ENCODE measurements around the gene INSIG2. TPM values are rescaled to one million over a fixed set of nuclear protein-coding genes. Genes with fewer than 3 reads are reported as not detected.

Gene INSIG2
- total and polyA plus RNA-seq, 9 of the 15 experiments (the other 6 are each of a cell fraction or from before 2014, with no cell fraction given) = 1.5 to 34.2 (median 6.4) TPM

DNA sequence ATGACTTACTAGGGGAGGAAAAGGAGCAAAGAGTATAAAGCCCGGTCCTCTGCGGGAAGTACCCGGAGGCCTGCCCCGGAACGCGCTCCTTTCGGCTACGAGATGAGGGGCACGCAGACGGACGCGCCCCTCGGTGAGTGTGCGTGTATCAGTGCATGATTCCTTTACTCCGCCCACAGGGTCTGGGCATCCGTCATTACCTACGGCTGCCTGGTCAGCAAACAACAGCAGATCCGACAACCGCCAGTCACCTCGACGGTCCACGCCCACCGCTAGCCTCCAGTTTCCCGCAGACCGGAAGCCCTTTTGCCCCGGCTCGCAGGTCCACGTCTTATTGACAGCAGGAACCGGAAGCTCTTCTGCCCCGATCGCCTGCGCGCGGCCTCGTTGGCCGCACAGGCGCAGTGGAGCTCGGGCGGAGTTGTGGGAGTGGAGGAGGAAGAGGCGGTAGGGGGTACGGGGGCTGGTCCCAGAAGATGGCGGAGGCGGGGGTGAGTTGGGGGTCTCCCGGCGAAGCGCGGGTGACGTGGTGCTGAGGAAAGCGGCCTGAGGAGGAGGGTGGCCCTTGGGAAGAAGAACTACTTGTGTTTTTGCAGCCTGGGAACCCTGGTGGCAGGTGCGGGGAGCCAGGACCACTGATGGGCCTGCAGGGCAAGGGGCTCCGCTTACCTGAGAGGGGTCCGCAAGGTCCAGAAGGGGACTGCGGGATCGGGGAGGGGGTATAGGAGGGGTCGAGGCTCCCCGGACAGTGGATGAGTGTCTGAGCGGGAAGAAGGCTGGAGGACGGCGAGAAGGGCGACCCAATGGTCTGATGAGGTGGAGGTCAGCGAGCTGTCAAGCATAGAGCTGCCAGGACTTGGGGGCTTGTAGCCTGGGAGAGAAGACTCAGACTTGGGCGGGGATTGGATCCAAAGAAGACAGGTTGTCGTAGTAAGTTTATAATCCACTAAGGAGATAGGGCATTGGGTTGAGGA, at the start of gene INSIG2 (continued):
- TF ChIP-seq, protein P1, sequence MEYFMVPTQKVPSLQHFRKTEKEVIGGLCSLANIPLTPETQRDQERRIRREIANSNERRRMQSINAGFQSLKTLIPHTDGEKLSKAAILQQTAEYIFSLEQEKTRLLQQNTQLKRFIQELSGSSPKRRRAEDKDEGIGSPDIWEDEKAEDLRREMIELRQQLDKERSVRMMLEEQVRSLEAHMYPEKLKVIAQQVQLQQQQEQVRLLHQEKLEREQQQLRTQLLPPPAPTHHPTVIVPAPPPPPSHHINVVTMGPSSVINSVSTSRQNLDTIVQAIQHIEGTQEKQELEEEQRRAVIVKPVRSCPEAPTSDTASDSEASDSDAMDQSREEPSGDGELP (CRISPR knock-in tag; IDR thresholded peaks at IDR 0.05; ENCODE audit: borderline replicate concordance) = peak; percentile 67; the same call in 1 of the 2 replicates
- TF ChIP-seq ZNF778 (CRISPR knock-in tag; IDR thresholded peaks at IDR 0.05) = no peak
- TF ChIP-seq HCFC1 (IDR thresholded peaks at IDR 0.05; ENCODE audit: low read depth, low read length) = peak; percentile 91
- TF ChIP-seq SIN3A (IDR thresholded peaks at IDR 0.05; ENCODE audit: borderline replicate concordance in 2 of 2, control insufficient read depth in 1 of 2, low read depth in 2 of 2, low read length in 2 of 2) = no peak; a peak in 1 of 4 replicates
- no peak for TF ChIP-seq NEUROD1 (IDR thresholded peaks at IDR 0.05; ENCODE audit: borderline replicate concordance, low read depth, low read length, partially characterized antibody)
- 0 out of 2 replicates have a peak, but pooled peaks have one; percentile 79 for TF ChIP-seq FOXK1 (CRISPR knock-in tag; IDR thresholded peaks at IDR 0.05; ENCODE audit: borderline replicate concordance)
- no peak for TF ChIP-seq SMAD3 (CRISPR knock-in tag; conservative IDR thresholded peaks at IDR 0.05)
- TF ChIP-seq ZZZ3 (IDR thresholded peaks at IDR 0.05) = no peak
- TF ChIP-seq TCF7 (IDR thresholded peaks at IDR 0.05; ENCODE audit: borderline replicate concordance) = no peak
- peak; percentile 72 to 84; a peak in 3 of 4 replicates for TF ChIP-seq FOXK2 (conservative IDR thresholded peaks at IDR 0.05 in 1 of 2, IDR thresholded peaks at IDR 0.05 in 1 of 2; ENCODE audit: low read depth in 2 of 2)
- TF ChIP-seq KLF16 (IDR thresholded peaks at IDR 0.05) = no peak
- no peak for TF ChIP-seq SETDB1 (IDR thresholded peaks at IDR 0.05; ENCODE audit: low read length)
- TF ChIP-seq POLR2A (conservative IDR thresholded peaks at IDR 0.05) = peak; percentile 69
- TF ChIP-seq ZNF316 (IDR thresholded peaks at IDR 0.05) = peak; percentile 92
- no peak for TF ChIP-seq PTRF (tag; IDR thresholded peaks at IDR 0.05)
- no peak for TF ChIP-seq NCOA1 (IDR thresholded peaks at IDR 0.05; ENCODE audit: low read depth)
- TF ChIP-seq SREBF2 (CRISPR knock-in tag; IDR thresholded peaks at IDR 0.05) = no peak
- TF ChIP-seq, protein P2, sequence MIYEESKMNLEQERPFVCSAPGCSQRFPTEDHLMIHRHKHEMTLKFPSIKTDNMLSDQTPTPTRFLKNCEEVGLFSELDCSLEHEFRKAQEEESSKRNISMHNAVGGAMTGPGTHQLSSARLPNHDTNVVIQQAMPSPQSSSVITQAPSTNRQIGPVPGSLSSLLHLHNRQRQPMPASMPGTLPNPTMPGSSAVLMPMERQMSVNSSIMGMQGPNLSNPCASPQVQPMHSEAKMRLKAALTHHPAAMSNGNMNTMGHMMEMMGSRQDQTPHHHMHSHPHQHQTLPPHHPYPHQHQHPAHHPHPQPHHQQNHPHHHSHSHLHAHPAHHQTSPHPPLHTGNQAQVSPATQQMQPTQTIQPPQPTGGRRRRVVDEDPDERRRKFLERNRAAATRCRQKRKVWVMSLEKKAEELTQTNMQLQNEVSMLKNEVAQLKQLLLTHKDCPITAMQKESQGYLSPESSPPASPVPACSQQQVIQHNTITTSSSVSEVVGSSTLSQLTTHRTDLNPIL (CRISPR knock-in tag; IDR thresholded peaks at IDR 0.05) = no peak
- TF ChIP-seq, protein P3, sequence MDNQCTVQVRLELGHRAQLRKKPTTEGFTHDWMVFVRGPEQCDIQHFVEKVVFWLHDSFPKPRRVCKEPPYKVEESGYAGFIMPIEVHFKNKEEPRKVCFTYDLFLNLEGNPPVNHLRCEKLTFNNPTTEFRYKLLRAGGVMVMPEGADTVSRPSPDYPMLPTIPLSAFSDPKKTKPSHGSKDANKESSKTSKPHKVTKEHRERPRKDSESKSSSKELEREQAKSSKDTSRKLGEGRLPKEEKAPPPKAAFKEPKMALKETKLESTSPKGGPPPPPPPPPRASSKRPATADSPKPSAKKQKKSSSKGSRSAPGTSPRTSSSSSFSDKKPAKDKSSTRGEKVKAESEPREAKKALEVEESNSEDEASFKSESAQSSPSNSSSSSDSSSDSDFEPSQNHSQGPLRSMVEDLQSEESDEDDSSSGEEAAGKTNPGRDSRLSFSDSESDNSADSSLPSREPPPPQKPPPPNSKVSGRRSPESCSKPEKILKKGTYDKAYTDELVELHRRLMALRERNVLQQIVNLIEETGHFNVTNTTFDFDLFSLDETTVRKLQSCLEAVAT (IDR thresholded peaks at IDR 0.05) = no peak
- TF ChIP-seq, protein P4, sequence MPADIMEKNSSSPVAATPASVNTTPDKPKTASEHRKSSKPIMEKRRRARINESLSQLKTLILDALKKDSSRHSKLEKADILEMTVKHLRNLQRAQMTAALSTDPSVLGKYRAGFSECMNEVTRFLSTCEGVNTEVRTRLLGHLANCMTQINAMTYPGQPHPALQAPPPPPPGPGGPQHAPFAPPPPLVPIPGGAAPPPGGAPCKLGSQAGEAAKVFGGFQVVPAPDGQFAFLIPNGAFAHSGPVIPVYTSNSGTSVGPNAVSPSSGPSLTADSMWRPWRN (IDR thresholded peaks at IDR 0.05; ENCODE audit: low read depth) = no peak
- TF ChIP-seq GTF2E2 (tag; IDR thresholded peaks at IDR 0.05) = no peak
- TF ChIP-seq KDM1A (IDR thresholded peaks at IDR 0.05) = no peak
- no peak for TF ChIP-seq SMAD2 (IDR thresholded peaks at IDR 0.05; ENCODE audit: low read depth, low read length)
- TF ChIP-seq, protein P5, sequence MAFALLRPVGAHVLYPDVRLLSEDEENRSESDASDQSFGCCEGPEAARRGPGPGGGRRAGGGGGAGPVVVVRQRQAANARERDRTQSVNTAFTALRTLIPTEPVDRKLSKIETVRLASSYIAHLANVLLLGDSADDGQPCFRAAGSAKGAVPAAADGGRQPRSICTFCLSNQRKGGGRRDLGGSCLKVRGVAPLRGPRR (CRISPR knock-in tag; IDR thresholded peaks at IDR 0.05) = no peak
